IMR-90 (cell line): ENCODE data around the gene ANKRD11. TPM values are rescaled to one million over a fixed set of nuclear protein-coding genes. Genes with fewer than 3 reads are reported as not detected.
A peak's percentile ranks its signal among the peaks of the same experiment; 100 is the strongest.

ENCODE experiments used
- ATAC-seq: fragments of 200-7000 bp; cut with Tn5 transposase; 2 replicates; pipeline ENCODE4 v1.9.1; 2020; ENCODE audit warnings: low read depth, mild to moderate bottlenecking, moderate library complexity
- BruUV-seq: library from RNA; stranded (reverse); fragments of 400-500 nt; replicated peaks from 2 replicates; lab custom pipeline; 2021; lab: Mats Ljungman, UMichigan
- CTCF ChIA-PET: fragments of 300-600 bp; formaldehyde crosslinking; extraction: SDS; loops from one replicate; lab custom pipeline; 2021; ENCODE audit warnings: antibody characterized with exemption; lab: Yijun Ruan, JAX
- POLR2A ChIA-PET: fragments of 300-600 bp; sonication (Branson Sonifier 250); formaldehyde crosslinking; loops from one replicate; lab custom pipeline; 2022; ENCODE audit warnings: antibody characterized with exemption; ENCODE audit not compliant: unreplicated experiment; lab: Charles Lee
- DNase-seq: peaks from one replicate; pipeline ENCODE4 v3.0.0; 2013
- H2AFZ ChIP-seq: replicated peaks from 2 replicates; pipeline ENCODE3; 2013; ENCODE audit warnings: low read length, mild to moderate bottlenecking; ENCODE audit not compliant: poor library complexity
- H2AK5ac ChIP-seq: 2 replicates; pipeline ENCODE4 v1.6.1; 2013; ENCODE audit warnings: low read depth, low read length, inconsistent platforms
- H2AK9ac ChIP-seq: replicated peaks from 2 replicates; pipeline ENCODE3; 2013; ENCODE audit warnings: mild to moderate bottlenecking, low read depth, low read length, moderate library complexity; ENCODE audit not compliant: poor library complexity
- H2BK120ac ChIP-seq: 2 replicates; pipeline ENCODE4 v1.6.1; 2013; ENCODE audit warnings: low read depth, low read length, inconsistent platforms
- H2BK15ac ChIP-seq: 3 replicates; pipeline ENCODE4 v1.6.1; 2013; ENCODE audit warnings: low read depth, low read length, inconsistent platforms
- H2BK20ac ChIP-seq: 2 replicates; pipeline ENCODE4 v1.6.1; 2013; ENCODE audit warnings: low read depth, mild to moderate bottlenecking, inconsistent platforms, low read length, moderate library complexity
- H2BK5ac ChIP-seq: 2 replicates; pipeline ENCODE4 v1.6.1; 2013; ENCODE audit warnings: mild to moderate bottlenecking, low read depth, low read length, inconsistent platforms; ENCODE audit not compliant: poor library complexity, severe bottlenecking
- H3K14ac ChIP-seq: replicated peaks from 2 replicates; pipeline ENCODE4 v1.6.1; 2013; ENCODE audit warnings: low read depth, low read length, inconsistent platforms
- H3K18ac ChIP-seq: 2 replicates; pipeline ENCODE4 v1.6.1; 2013; ENCODE audit warnings: low read depth, low read length, control low read depth
- H3K23ac ChIP-seq: 2 replicates; pipeline ENCODE4 v1.6.1; 2013; ENCODE audit warnings: low read depth, low read length, inconsistent platforms
- H3K27ac ChIP-seq: 2 replicates; pipeline ENCODE4 v1.5.1; 2013; ENCODE audit warnings: mild to moderate bottlenecking, control low read depth, low read length; ENCODE audit not compliant: insufficient read depth
- H3K27me3 ChIP-seq: 2 replicates; pipeline ENCODE4 v1.6.1; 2013; ENCODE audit warnings: low read length; ENCODE audit not compliant: control insufficient read depth, insufficient read depth
- H3K36me3 ChIP-seq: 2 replicates; pipeline ENCODE4 v1.6.1; 2013; ENCODE audit warnings: low read length, mixed read lengths; ENCODE audit not compliant: control insufficient read depth, insufficient read depth
- H3K4ac ChIP-seq: 2 replicates; pipeline ENCODE4 v1.6.1; 2013; ENCODE audit warnings: low read depth, low read length, inconsistent platforms
- H3K4me1 ChIP-seq: 2 replicates; pipeline ENCODE4 v1.6.1; 2013; ENCODE audit warnings: low read length, mixed read lengths; ENCODE audit not compliant: control insufficient read depth, insufficient read depth
- H3K4me2 ChIP-seq: 2 replicates; pipeline ENCODE4 v1.6.1; 2013; ENCODE audit warnings: low read depth, mild to moderate bottlenecking, control low read depth, low read length, moderate library complexity
- H3K4me3 ChIP-seq: 2 replicates; pipeline ENCODE4 v1.5.1; 2013; ENCODE audit warnings: low read depth, mild to moderate bottlenecking, control low read depth, low read length, moderate library complexity; ENCODE audit not compliant: insufficient read depth
- H3K56ac ChIP-seq: 2 replicates; pipeline ENCODE4 v1.6.1; 2013; ENCODE audit warnings: low read length, inconsistent platforms; ENCODE audit not compliant: insufficient read depth; ENCODE audit errors: extremely low read depth
- H3K79me1 ChIP-seq, 2 experiments: 2 replicates each; pipeline ENCODE4 v1.6.1; 2013; ENCODE audit warnings: low read length in 2 of 2, inconsistent platforms in 1 of 2, low read depth in 1 of 2
- H3K9ac ChIP-seq: 2 replicates; pipeline ENCODE4 v1.6.1; 2013; ENCODE audit warnings: low read depth, low read length, control low read depth
- H3K9me1 ChIP-seq: 2 replicates; pipeline ENCODE4 v1.6.1; 2013; ENCODE audit warnings: low read length, inconsistent platforms; ENCODE audit not compliant: insufficient read depth
- H3K9me3 ChIP-seq: 2 replicates; pipeline ENCODE4 v1.6.1; 2013; ENCODE audit warnings: low read length; ENCODE audit not compliant: control insufficient read depth, insufficient read depth
- H4K20me1 ChIP-seq: 2 replicates; pipeline ENCODE4 v1.6.1; 2013; ENCODE audit warnings: low read length, inconsistent platforms; ENCODE audit not compliant: insufficient read depth
- H4K5ac ChIP-seq: 2 replicates; pipeline ENCODE4 v1.6.1; 2013; ENCODE audit warnings: mild to moderate bottlenecking, low read depth, low read length, control low read depth
- H4K8ac ChIP-seq, 2 experiments: 2 replicates each; pipeline ENCODE4 v1.6.1; 2013; ENCODE audit warnings: low read depth in 2 of 2, low read length in 2 of 2, control low read depth in 1 of 2, inconsistent platforms in 1 of 2
- H4K91ac ChIP-seq: 2 replicates; pipeline ENCODE4 v1.6.1; 2013; ENCODE audit warnings: low read depth, low read length, inconsistent platforms; ENCODE audit not compliant: insufficient read depth
- FOS ChIP-seq: fragments of 150-350 bp; IDR thresholded peaks from 2 replicates; pipeline ENCODE4 v1.6.1; 2016; ENCODE audit warnings: low read depth, low read length
- MAZ ChIP-seq: IDR thresholded peaks from 2 replicates; pipeline ENCODE4 v1.6.1; 2012; ENCODE audit warnings: low read depth, mild to moderate bottlenecking, low read length, improper control_type of control experiment, moderate library complexity, borderline replicate concordance
- RAD21 ChIP-seq: IDR thresholded peaks from 2 replicates; pipeline ENCODE4 v1.6.1; 2012; ENCODE audit warnings: low read length, improper control_type of control experiment
- WGBS, 2 experiments: methylation state at CpG; one replicate each; pipeline versions ENCODE4 v1.1.5 to v1.1.7; 2013; ENCODE audit warnings: missing lambda C conversion rate in 2 of 2; ENCODE audit not compliant: insufficient read length in 1 of 2; ENCODE audit errors: extremely low coverage in 2 of 2; 5-methylcytosine and 5-hydroxymethylcytosine counted together
- dilution Hi-C: fragments of 300-500 bp; cut with HindIII; formaldehyde crosslinking; loops from one replicate; pipeline ENCODE4 v1.14.3; 2018; ENCODE audit warnings: low sequenced_read_pairs; ENCODE audit not compliant: unreplicated experiment
- in situ Hi-C: fragments of 300-500 bp; cut with MboI; formaldehyde crosslinking; loops from 3 replicates; pipeline ENCODE4 v1.14.3; 2019; ENCODE audit warnings: low sequenced_read_pairs, inconsistent platforms, mixed read lengths
- intact Hi-C: fragments of 100-400 bp; cut with micrococcal nuclease; formaldehyde crosslinking; loops from 2 replicates; pipeline ENCODE4 v1.10.0; 2022
- polyA plus RNA-seq, 3 experiments: library from polyadenylated mRNA; depleted of rRNA; stranded (reverse); fragments of >200 nt; gene quantifications; 2 replicates each; pipeline ENCODE4 v1.2.3, GENCODE V29; 2012; ENCODE audit warnings: low replicate concordance in 1 of 3
- total RNA-seq: library from RNA; depleted of rRNA; stranded (reverse); fragments of >200 nt; gene quantifications from 2 replicates; pipeline ENCODE4 v1.2.3, GENCODE V29; 2012

ANKRD11 gene
- total and polyA plus RNA-seq, 2 of the 4 experiments (the other 2 are of a cell fraction), result 46.8 to 71.9 TPM

- peaks cover 45% of the 10 kb centered on the region for H3K9me1 ChIP-seq
- 93% methylated on average over 6 of the region's 35 CpGs; no CpG with 5 or more reads in 1 of the 2 experiments for WGBS, 2 experiments
- ATAC-seq (no peak), DNase-seq (no peak)
- H4K91ac ChIP-seq, result no peak overlapping the region
- no peak overlapping the region for H2BK5ac ChIP-seq
- H4K5ac ChIP-seq, result no peak overlapping the region
- intact Hi-C loops, result no loop called here
- dilution Hi-C loops, result no loop called here
- no peak overlapping the region for H2BK20ac ChIP-seq
- ChIA-PET POLR2A (no interaction called here), CTCF (no interaction called here)
- H3K4me2 ChIP-seq, result no peak overlapping the region
- H3K27me3 ChIP-seq, result no peaks in the 10 kb centered on the region
- H3K4me1 ChIP-seq, result peaks cover 20% of the 10 kb centered on the region
- H3K56ac ChIP-seq, result no peak overlapping the region
- H2AK9ac ChIP-seq, result peak overlapping the region; percentile 23
- in situ Hi-C loops, result no loop called here
- H3K4ac ChIP-seq, result no peak overlapping the region
- no peak for TF ChIP-seq FOS
- no peak for TF ChIP-seq MAZ
- TF ChIP-seq RAD21, result no peak
- no peak overlapping the region for H2AK5ac ChIP-seq
- no peak overlapping the region for H4K8ac ChIP-seq
- no peak overlapping the region for H3K4me3 ChIP-seq
- no peaks in the 10 kb centered on the region for H3K36me3 ChIP-seq
- no peak overlapping the region for H3K23ac ChIP-seq
- H3K9me3 ChIP-seq, result no peaks in the 10 kb centered on the region
- BruUV-seq, result no TSS peak
- H3K27ac ChIP-seq, result no peak overlapping the region
- H3K14ac ChIP-seq, result no peak overlapping the region
- H4K20me1 ChIP-seq, result peaks cover 98% of the 10 kb centered on the region
- no peak overlapping the region for H3K9ac ChIP-seq
- no peak overlapping the region for H3K18ac ChIP-seq
- H3K79me1 ChIP-seq, result peaks cover 18 to 87% of the 10 kb centered on the region in 2 experiments; a peak in 3 of 4 replicates
- H2AFZ ChIP-seq, result no peak overlapping the region
- no peak overlapping the region for H2BK15ac ChIP-seq
- no peak overlapping the region for H2BK120ac ChIP-seq
Observed at GRCh38 chr16:89341697-89342694, 148.4 kb downstream of the ANKRD11 start.
